MCF 10A (cell line): Measurements from ENCODE around the gene TRIM34. TPM values are rescaled to one million over a fixed set of nuclear protein-coding genes. Genes with fewer than 3 reads are reported as not detected.
A peak's percentile ranks its signal among the peaks of the same experiment; 100 is the strongest.

ENCODE experiments used
- BruUV-seq: library from RNA; stranded (reverse); fragments of 400-500 nt; replicated peaks from 2 replicates; lab custom pipeline; 2021; lab: Mats Ljungman, UMichigan
- CTCF ChIA-PET: fragments of 300-600 bp; sonication (Branson Sonifier 250); formaldehyde crosslinking; extraction: SDS; loops from one replicate; lab custom pipeline; 2021; ENCODE audit warnings: antibody characterized with exemption, inconsistent platforms; lab: Yijun Ruan, JAX
- POLR2A ChIA-PET: fragments of 300-600, 350-650 bp; sonication (Branson Sonifier 250); formaldehyde crosslinking; extraction: SDS; loops from one replicate; lab custom pipeline; 2020; ENCODE audit warnings: antibody characterized with exemption, inconsistent platforms; lab: Yijun Ruan, JAX
- DNase-seq: peaks from one replicate; pipeline ENCODE4 v3.0.0-alpha.2; 2018; ENCODE audit not compliant: unreplicated experiment
- H3K27ac Mint-ChIP-seq: one replicate; pipeline ENCODE4 v1.8.0; 2022; ENCODE audit warnings: mild to moderate bottlenecking, low read depth, mixed read lengths; ENCODE audit not compliant: unreplicated experiment
- H3K27me3 Mint-ChIP-seq: one replicate; pipeline ENCODE4 v1.8.0; 2022; ENCODE audit warnings: mixed read lengths; ENCODE audit not compliant: insufficient read depth, unreplicated experiment
- H3K36me3 Mint-ChIP-seq: one replicate; pipeline ENCODE4 v1.8.0; 2022; ENCODE audit warnings: mild to moderate bottlenecking, moderate library complexity, mixed read lengths; ENCODE audit not compliant: insufficient read depth, unreplicated experiment
- H3K4me1 Mint-ChIP-seq: one replicate; pipeline ENCODE4 v1.8.0; 2022; ENCODE audit warnings: mixed read lengths; ENCODE audit not compliant: insufficient read depth, unreplicated experiment
- H3K4me3 Mint-ChIP-seq: one replicate; pipeline ENCODE4 v1.8.0; 2022; ENCODE audit warnings: mild to moderate bottlenecking, moderate library complexity, mixed read lengths; ENCODE audit not compliant: unreplicated experiment
- H3K9me3 Mint-ChIP-seq: one replicate; pipeline ENCODE4 v1.8.0; 2022; ENCODE audit warnings: mixed read lengths; ENCODE audit not compliant: unreplicated experiment
- CTCF ChIP-seq: fragments of 200-600 bp; IDR thresholded peaks from one replicate; pipeline ENCODE4 v1.8.0; 2022; ENCODE audit warnings: antibody characterized with exemption, mild to moderate bottlenecking; ENCODE audit not compliant: unreplicated experiment
- intact Hi-C: fragments of 100-400 bp; cut with micrococcal nuclease; formaldehyde crosslinking; loops from 2 replicates; pipeline ENCODE4 v1.14.1; 2022
- total RNA-seq: library from RNA; stranded (reverse); gene quantifications from 2 replicates; pipeline ENCODE4 v1.2.3, GENCODE V29; 2022

The TRIM34 gene
- total RNA-seq, 1 experiment from 2014 or later: 0.96 TPM

DNA sequence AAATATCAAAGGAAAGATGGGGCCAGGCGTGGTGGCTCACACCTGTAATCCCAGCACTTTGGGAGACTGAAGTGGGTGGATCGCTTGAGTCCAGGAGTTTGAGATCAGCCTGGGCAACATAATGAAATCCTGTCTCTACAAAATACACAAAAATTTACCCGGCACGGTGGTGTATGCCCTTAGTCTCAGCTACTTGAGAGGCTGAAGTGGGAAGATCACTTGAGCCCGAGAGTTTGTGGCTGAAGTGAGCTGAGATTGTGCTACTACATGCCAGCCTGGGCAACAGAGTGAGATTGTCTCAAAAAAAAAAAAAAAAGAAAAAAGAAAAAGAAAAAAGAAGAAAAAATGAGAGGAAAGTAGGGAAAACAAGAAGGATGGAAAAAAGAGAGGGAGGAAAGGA is 32.2 kb upstream of the TRIM34 start:
- CTCF ChIA-PET: interaction anchor here (0.9 kb wide), 1 partner anchor 302 kb away, joined by 5 read pairs; no protein-coding TSS in a partner anchor
- POLR2A ChIA-PET: no interaction called here
- Mint-ChIP-seq H3K27ac (no peak overlapping the region), H3K27me3 (no peaks in the 10 kb centered on the region), H3K4me3 (no peak overlapping the region), H3K36me3 (no peaks in the 10 kb centered on the region), H3K4me1 (peaks cover 11% of the 10 kb centered on the region), H3K9me3 (peaks cover 4% of the 10 kb centered on the region)
- no TSS peak for BruUV-seq
- no peak for DNase-seq
- intact Hi-C loops: no loop called here
- TF ChIP-seq CTCF: no peak

- Mint-ChIP-seq H3K27ac (no peak overlapping the region), H3K4me3 (no peak overlapping the region), H3K4me1 (peaks cover 11% of the 10 kb centered on the region), H3K27me3 (no peaks in the 10 kb centered on the region), H3K9me3 (peaks cover 4% of the 10 kb centered on the region), H3K36me3 (no peaks in the 10 kb centered on the region)
- ChIA-PET CTCF (no interaction called here), POLR2A (no interaction called here)
- BruUV-seq: no TSS peak
- TF ChIP-seq CTCF: no peak
- intact Hi-C loops: no loop called here
- no peak for DNase-seq
Measured at GRCh38 chr11:5593146-5593545, 31.7 kb upstream of the TRIM34 start.

DNA sequence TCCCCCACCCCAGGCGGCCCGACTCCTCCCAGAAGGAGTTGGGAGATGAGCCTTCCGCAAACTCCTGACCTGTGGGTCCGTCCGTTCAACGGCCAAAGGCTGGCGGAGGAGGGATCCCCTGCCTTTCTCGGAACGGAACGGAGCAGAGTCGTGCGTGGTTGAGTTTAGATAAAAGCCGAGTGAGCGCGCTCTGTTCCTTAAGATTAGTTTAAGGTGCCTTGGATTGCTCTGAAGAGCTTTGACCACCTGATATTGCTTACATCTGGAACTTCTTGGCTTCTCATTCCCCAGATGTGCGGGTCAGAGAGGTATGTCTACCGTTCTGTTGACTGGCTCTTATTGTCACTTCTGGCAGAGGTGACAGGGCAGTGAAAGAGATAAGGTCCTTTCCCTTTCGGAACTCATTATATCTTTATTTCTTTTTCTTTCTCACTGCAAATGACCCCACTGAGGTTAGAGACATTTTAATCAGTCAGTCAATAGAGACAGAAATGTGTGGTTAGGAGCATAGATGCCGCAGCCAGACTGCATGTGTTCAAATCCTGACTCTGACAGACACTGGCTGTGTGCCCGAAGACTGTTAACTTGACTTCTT is 28.1 kb upstream of the TRIM34 start, which contains the start of gene TRIM6:
TSS of gene TRIM6 (plus strand) at position 31 of the 595 bp plus-strand sequence. CDS start at position 292, 261 bp downstream.
- Mint-ChIP-seq H3K36me3 (no peaks in the 10 kb centered on the region), H3K4me3 (peak within 1 kb of the TSS; percentile 76), H3K4me1 (peaks cover 11% of the 10 kb centered on the region), H3K27me3 (no peaks in the 10 kb centered on the region), H3K9me3 (no peaks in the 10 kb centered on the region), H3K27ac (no peak within 1 kb of the TSS)
- intact Hi-C loops: loop anchor here (1.0 kb wide), 1 partner anchor 44 kb away; no protein-coding TSS in a partner anchor
- peak; percentile 47 for DNase-seq
- ChIA-PET CTCF (interaction anchor here (1.0 to 1.9 kb wide), 4 partner anchors 9 to 109 kb away, joined by 3 to 8 read pairs (median 4); partner anchors contain the start of gene TRIM5), POLR2A (interaction anchor here (0.7 to 2.7 kb wide), 6 partner anchors 9 to 94 kb away, joined by 4 to 11 read pairs (median 6); partner anchors contain the start of gene TRIM22)
- BruUV-seq: TSS peak; percentile 27
- TF ChIP-seq CTCF: no peak

GRCh38 chr11:5597953-5598352 is 26.8 kb upstream of the TRIM34 start:
- BruUV-seq: no TSS peak
- intact Hi-C loops: loop anchor here (1.0 kb wide), 1 partner anchor 42 kb away; no protein-coding TSS in a partner anchor
- CTCF ChIA-PET: interaction anchor here (0.8 to 1.9 kb wide), 2 partner anchors 86 to 122 kb away, joined by 4 to 8 read pairs; partner anchors contain the start of gene TRIM5
- H3K27me3 Mint-ChIP-seq: no peaks in the 10 kb centered on the region
- H3K27ac Mint-ChIP-seq: no peak overlapping the region
- POLR2A ChIA-PET: interaction anchor here (0.9 to 2.7 kb wide), 4 partner anchors 23 to 92 kb away, joined by 3 to 11 read pairs (median 4); partner anchors contain the start of gene TRIM34
- H3K4me3 Mint-ChIP-seq: peak overlapping the region; percentile 76
- no peak for DNase-seq
- H3K4me1 Mint-ChIP-seq: peaks cover 11% of the 10 kb centered on the region
- no peaks in the 10 kb centered on the region for H3K36me3 Mint-ChIP-seq
- no peaks in the 10 kb centered on the region for H3K9me3 Mint-ChIP-seq
- TF ChIP-seq CTCF: no peak
